Neuronal stem cell (in vitro differentiated cells): ENCODE measurements around the gene ING4.

ENCODE experiments used
- DNase-seq: peaks from one replicate; pipeline ENCODE4 v3.0.0-alpha.2; 2013; ENCODE audit warnings: low spot score
- H2AFZ ChIP-seq: one replicate; pipeline ENCODE4 v1.6.1; 2013; ENCODE audit warnings: mild to moderate bottlenecking, low read length, inconsistent platforms
- H2AK5ac ChIP-seq: 2 replicates; pipeline ENCODE4 v1.6.1; 2013; ENCODE audit warnings: low read depth, mild to moderate bottlenecking, inconsistent platforms, low read length, moderate library complexity, mixed read lengths
- H2BK120ac ChIP-seq: 2 replicates; pipeline ENCODE4 v1.6.1; 2013; ENCODE audit warnings: low read depth, mild to moderate bottlenecking, inconsistent platforms, low read length, moderate library complexity, mixed read lengths
- H2BK12ac ChIP-seq: one replicate; pipeline ENCODE4 v1.6.1; 2013; ENCODE audit warnings: low read length, inconsistent platforms
- H2BK15ac ChIP-seq: 2 replicates; pipeline ENCODE4 v1.6.1; 2013; ENCODE audit warnings: mild to moderate bottlenecking, low read length, inconsistent platforms, mixed read lengths
- H2BK5ac ChIP-seq: one replicate; pipeline ENCODE4 v1.6.1; 2013; ENCODE audit warnings: inconsistent platforms, mild to moderate bottlenecking, low read length, moderate library complexity
- H3K14ac ChIP-seq: one replicate; pipeline ENCODE4 v1.6.1; 2013; ENCODE audit warnings: low read length, inconsistent platforms
- H3K18ac ChIP-seq: 2 replicates; pipeline ENCODE4 v1.6.1; 2013; ENCODE audit warnings: low read length, inconsistent platforms
- H3K23ac ChIP-seq: 2 replicates; pipeline ENCODE4 v1.6.1; 2013; ENCODE audit warnings: low read depth, mild to moderate bottlenecking, mixed read lengths, low read length, inconsistent platforms; ENCODE audit not compliant: poor library complexity
- H3K27ac ChIP-seq: replicated peaks from 3 replicates; pipeline ENCODE4 v1.5.1; 2013; ENCODE audit warnings: low read length, inconsistent platforms
- H3K27me3 ChIP-seq, 3 experiments: 2 replicates each; pipeline ENCODE4 v1.6.1; 2013; ENCODE audit warnings: low read length in 3 of 3, mild to moderate bottlenecking in 2 of 3, inconsistent platforms in 1 of 3, low read depth in 1 of 3, mixed read lengths in 1 of 3, moderate library complexity in 1 of 3; ENCODE audit not compliant: control insufficient read depth in 3 of 3, insufficient read depth in 3 of 3
- H3K36me3 ChIP-seq, 2 donors: replicated peaks in 1 of 2; 2 replicates each; pipeline ENCODE4 v1.6.1; 2013; ENCODE audit warnings: low read length in 2 of 2; ENCODE audit not compliant: control insufficient read depth in 2 of 2, insufficient read depth in 2 of 2
- H3K4ac ChIP-seq: 2 replicates; pipeline ENCODE4 v1.6.1; 2013; ENCODE audit warnings: inconsistent platforms, mild to moderate bottlenecking, low read length, moderate library complexity
- H3K4me1 ChIP-seq, 2 donors: 1 replicate in 1 of 2; 2 replicates in 1 of 2; pipeline ENCODE4 v1.6.1; 2013; ENCODE audit warnings: low read length in 2 of 2, low read depth in 1 of 2; ENCODE audit not compliant: control insufficient read depth in 2 of 2, insufficient read depth in 1 of 2
- H3K4me2 ChIP-seq: one replicate; pipeline ENCODE4 v1.6.1; 2013; ENCODE audit warnings: mild to moderate bottlenecking, low read length, inconsistent platforms; ENCODE audit not compliant: insufficient read depth, poor library complexity, severe bottlenecking
- H3K4me3 ChIP-seq, 2 donors: 2 replicates each; pipeline ENCODE4 v1.5.1; 2013; ENCODE audit warnings: low read length in 2 of 2, mild to moderate bottlenecking in 2 of 2, inconsistent platforms in 1 of 2, moderate library complexity in 1 of 2
- H3K79me1 ChIP-seq: one replicate; pipeline ENCODE4 v1.6.1; 2013; ENCODE audit warnings: low read depth, mild to moderate bottlenecking, inconsistent platforms, low read length, moderate library complexity
- H3K9ac ChIP-seq: one replicate; pipeline ENCODE4 v1.6.1; 2013; ENCODE audit warnings: mild to moderate bottlenecking, low read depth, low read length, inconsistent platforms; ENCODE audit not compliant: poor library complexity
- H3K9me3 ChIP-seq, 2 donors: replicated peaks in 1 of 2; 2 replicates each; pipeline versions ENCODE3 to v1.6.1; 2013; ENCODE audit warnings: low read length in 2 of 2, mild to moderate bottlenecking in 2 of 2, inconsistent platforms in 1 of 2, low read depth in 1 of 2, mixed read lengths in 1 of 2, moderate library complexity in 1 of 2; ENCODE audit not compliant: control insufficient read depth in 2 of 2, insufficient read depth in 1 of 2
- H4K8ac ChIP-seq: one replicate; pipeline ENCODE4 v1.6.1; 2013; ENCODE audit warnings: low read depth, mild to moderate bottlenecking, inconsistent platforms, low read length, moderate library complexity
- H4K91ac ChIP-seq: one replicate; pipeline ENCODE4 v1.6.1; 2013; ENCODE audit warnings: low read length, low read depth, mild to moderate bottlenecking, inconsistent platforms; ENCODE audit not compliant: poor library complexity
- WGBS, 2 donors: extraction: QIAGEN DNeasy Blood & Tissue Kit; methylation state at CpG; one replicate each; pipeline ENCODE4 v1.1.7; 2013; ENCODE audit warnings: missing lambda C conversion rate in 2 of 2, mixed read lengths in 1 of 2; ENCODE audit not compliant: insufficient read length in 2 of 2, insufficient replicate concordance in 1 of 2; ENCODE audit errors: extremely low coverage in 2 of 2; 5-methylcytosine and 5-hydroxymethylcytosine counted together

The ING4 gene

GRCh38 chr12:6620885-6621274 lies 42.0 kb downstream of the ING4 start:
- Histone ChIP-seq H3K9ac (peak overlapping the region; percentile 79), H3K27me3 (peaks cover 0 to 18% (median 0%) of the 10 kb centered on the region in 3 experiments), H3K4me2 (no peak overlapping the region), H4K91ac (peak overlapping the region; percentile 94), H2AK5ac (peak overlapping the region; percentile 77), H2AFZ (peak overlapping the region; percentile 45), H2BK12ac (peak overlapping the region; percentile 59), H3K23ac (peak overlapping the region; percentile 29), H2BK120ac (peak overlapping the region; percentile 98), H3K27ac (no peak overlapping the region), H4K8ac (peak overlapping the region; percentile 97), H3K14ac (peak overlapping the region; percentile 85), H3K36me3 (no peaks in the 10 kb centered on the region), H2BK5ac (peak overlapping the region; percentile 77), H2BK15ac (peak overlapping the region; percentile 54), H3K4me1 (peaks cover 3 to 6% of the 10 kb centered on the region in 2 donors), H3K4ac (peak overlapping the region; percentile 96), H3K9me3 (peaks cover 0 to 7% of the 10 kb centered on the region in 2 donors), H3K79me1 (no peaks in the 10 kb centered on the region), H3K18ac (peak overlapping the region; percentile 97), H3K4me3 (peak overlapping the region in 1 of 2 donors; percentile 2)
- DNase-seq, result no peak
- WGBS, 2 donors, result no CpG with 5 or more reads among the region's 29 CpGs

DNA sequence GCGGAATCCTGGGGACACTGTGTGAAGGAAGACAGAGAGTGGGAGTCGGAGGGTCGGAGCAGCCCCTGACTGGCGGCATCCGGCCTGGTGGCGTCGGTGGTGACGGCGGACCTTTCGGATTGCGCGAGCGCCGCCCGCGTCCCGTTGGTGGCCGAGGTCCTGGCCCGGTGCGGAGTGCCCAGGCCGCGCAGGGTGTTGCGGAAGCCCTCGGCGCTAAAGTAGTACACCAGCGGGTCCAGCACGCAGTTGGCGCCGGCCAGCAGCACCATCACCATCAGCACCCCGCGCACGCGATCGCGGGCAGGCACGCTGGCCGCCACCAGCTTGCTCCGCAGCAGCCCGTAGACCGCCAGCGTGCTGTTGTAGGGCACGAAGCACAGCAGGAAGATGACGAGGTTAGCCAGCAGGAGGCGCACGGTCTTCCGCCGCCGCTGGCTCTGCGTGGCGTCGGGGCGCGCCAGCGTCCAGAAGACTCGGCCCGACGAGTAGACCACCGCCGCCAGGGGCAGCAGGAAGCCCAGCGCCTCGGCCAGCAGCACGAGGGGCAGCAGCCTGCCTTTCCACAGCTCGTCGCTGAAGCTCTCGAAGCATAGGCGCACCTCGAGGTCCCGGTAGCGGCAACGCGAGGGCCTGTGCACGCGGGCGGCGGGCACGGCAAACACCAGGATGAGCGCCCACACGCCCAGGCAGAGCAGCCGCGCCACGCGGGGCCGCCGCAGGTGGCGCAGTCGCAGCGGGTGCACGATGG lies 42.6 kb downstream of the ING4 start:
- no peaks in the 10 kb centered on the region for H3K79me1 ChIP-seq
- peak overlapping the region; percentile 94 for H4K91ac ChIP-seq
- H3K9me3 ChIP-seq, result peaks cover 0 to 7% of the 10 kb centered on the region in 2 donors
- H3K18ac ChIP-seq, result peak overlapping the region; percentile 97
- peak overlapping the region in 1 of 2 donors; percentile 23 for H3K4me3 ChIP-seq
- H3K4me1 ChIP-seq, result peaks cover 3 to 6% of the 10 kb centered on the region in 2 donors
- peak overlapping the region; percentile 88 for H2AK5ac ChIP-seq
- no peak overlapping the region for H3K27ac ChIP-seq
- peak overlapping the region; percentile 97 for H2BK12ac ChIP-seq
- peaks cover 0 to 18% (median 0%) of the 10 kb centered on the region in 3 experiments for H3K27me3 ChIP-seq
- H3K9ac ChIP-seq, result peak overlapping the region; percentile 85
- peak overlapping the region; percentile 52 for H3K4me2 ChIP-seq
- peak overlapping the region; percentile 99 for H2BK15ac ChIP-seq
- H3K23ac ChIP-seq, result peak overlapping the region; percentile 97
- no peak for DNase-seq
- peak overlapping the region; percentile 97 for H4K8ac ChIP-seq
- H2AFZ ChIP-seq, result peak overlapping the region; percentile 24
- H2BK120ac ChIP-seq, result peak overlapping the region; percentile 98
- H3K4ac ChIP-seq, result peak overlapping the region; percentile 96
- no CpG with 5 or more reads among the region's 88 CpGs for WGBS, 2 donors
- no peaks in the 10 kb centered on the region for H3K36me3 ChIP-seq
- H3K14ac ChIP-seq, result peak overlapping the region; percentile 85
- peak overlapping the region; percentile 77 for H2BK5ac ChIP-seq

GRCh38 chr12:6618483-6619225 lies 44.3 kb downstream of the ING4 start:
- H2AFZ ChIP-seq, result no peak overlapping the region
- no peak overlapping the region for H3K4me3 ChIP-seq
- no peaks in the 10 kb centered on the region for H3K79me1 ChIP-seq
- no peak overlapping the region for H2BK15ac ChIP-seq
- no peak overlapping the region for H3K14ac ChIP-seq
- no peak overlapping the region for H3K4ac ChIP-seq
- no peak overlapping the region for H3K23ac ChIP-seq
- H2BK12ac ChIP-seq, result no peak overlapping the region
- no peak overlapping the region for H2BK120ac ChIP-seq
- H3K4me1 ChIP-seq, result peaks cover 9 to 10% of the 10 kb centered on the region in 2 donors
- no CpG with 5 or more reads among the region's 5 CpGs for WGBS, 2 donors
- no peak for DNase-seq
- no peaks in the 10 kb centered on the region for H3K36me3 ChIP-seq
- H4K91ac ChIP-seq, result no peak overlapping the region
- H3K27ac ChIP-seq, result no peak overlapping the region
- no peak overlapping the region for H3K9ac ChIP-seq
- no peak overlapping the region for H3K4me2 ChIP-seq
- no peak overlapping the region for H4K8ac ChIP-seq
- no peak overlapping the region for H3K18ac ChIP-seq
- H3K9me3 ChIP-seq, result peaks cover 0 to 7% of the 10 kb centered on the region in 2 donors
- H2AK5ac ChIP-seq, result no peak overlapping the region
- H3K27me3 ChIP-seq, result peaks cover 0 to 18% (median 0%) of the 10 kb centered on the region in 3 experiments
- no peak overlapping the region for H2BK5ac ChIP-seq

DNA sequence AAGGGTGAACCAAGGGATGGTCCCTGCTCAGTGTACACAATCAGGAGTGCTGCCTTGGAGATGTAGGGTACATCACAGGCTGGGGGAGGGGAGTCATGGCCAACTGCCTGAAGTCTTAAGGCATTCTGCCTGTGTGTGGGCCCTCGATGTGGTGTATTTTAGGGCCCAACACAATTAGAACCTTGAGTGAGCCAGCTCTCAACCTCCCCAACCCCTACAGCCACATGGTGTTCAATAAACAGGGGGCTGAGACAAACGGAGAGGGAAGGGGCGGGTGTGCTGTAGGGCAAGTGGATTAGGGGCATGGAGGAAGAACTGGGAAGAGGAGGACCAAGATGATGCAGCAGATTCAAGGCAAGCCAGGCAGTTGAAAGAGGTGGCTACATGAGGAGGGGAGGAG lies 47.1 kb downstream of the ING4 start:
- no CpG with 5 or more reads among the region's 3 CpGs for WGBS, 2 donors
- no peak overlapping the region for H3K4ac ChIP-seq
- H2BK120ac ChIP-seq, result no peak overlapping the region
- no peak overlapping the region for H2BK15ac ChIP-seq
- no peak overlapping the region for H4K91ac ChIP-seq
- H3K18ac ChIP-seq, result peak overlapping the region; percentile 49
- H3K27me3 ChIP-seq, result peaks cover 0 to 13% (median 0%) of the 10 kb centered on the region in 3 experiments
- H3K27ac ChIP-seq, result no peak overlapping the region
- H2AFZ ChIP-seq, result peak overlapping the region; percentile 75
- no peaks in the 10 kb centered on the region for H3K36me3 ChIP-seq
- no peak overlapping the region for H3K9ac ChIP-seq
- H3K4me1 ChIP-seq, result peaks cover 32% of the 10 kb centered on the region in 2 donors
- peak overlapping the region; percentile 57 for H2BK5ac ChIP-seq
- no peak for DNase-seq
- H3K14ac ChIP-seq, result no peak overlapping the region
- no peak overlapping the region for H2AK5ac ChIP-seq
- no peak overlapping the region for H3K4me3 ChIP-seq
- no peak overlapping the region for H3K23ac ChIP-seq
- no peak overlapping the region for H4K8ac ChIP-seq
- peaks cover 0 to 3% of the 10 kb centered on the region in 2 donors for H3K9me3 ChIP-seq
- no peaks in the 10 kb centered on the region for H3K79me1 ChIP-seq
- no peak overlapping the region for H2BK12ac ChIP-seq
- H3K4me2 ChIP-seq, result no peak overlapping the region
